ENCODE data around the gene SLC6A18.
A peak's percentile ranks its signal among the peaks of the same experiment; 100 is the strongest.

SLC6A18 gene

GRCh38 chr5:1294206-1294834 is 69.1 kb downstream of the SLC6A18 start:
- DNase-seq = no peak

DNA sequence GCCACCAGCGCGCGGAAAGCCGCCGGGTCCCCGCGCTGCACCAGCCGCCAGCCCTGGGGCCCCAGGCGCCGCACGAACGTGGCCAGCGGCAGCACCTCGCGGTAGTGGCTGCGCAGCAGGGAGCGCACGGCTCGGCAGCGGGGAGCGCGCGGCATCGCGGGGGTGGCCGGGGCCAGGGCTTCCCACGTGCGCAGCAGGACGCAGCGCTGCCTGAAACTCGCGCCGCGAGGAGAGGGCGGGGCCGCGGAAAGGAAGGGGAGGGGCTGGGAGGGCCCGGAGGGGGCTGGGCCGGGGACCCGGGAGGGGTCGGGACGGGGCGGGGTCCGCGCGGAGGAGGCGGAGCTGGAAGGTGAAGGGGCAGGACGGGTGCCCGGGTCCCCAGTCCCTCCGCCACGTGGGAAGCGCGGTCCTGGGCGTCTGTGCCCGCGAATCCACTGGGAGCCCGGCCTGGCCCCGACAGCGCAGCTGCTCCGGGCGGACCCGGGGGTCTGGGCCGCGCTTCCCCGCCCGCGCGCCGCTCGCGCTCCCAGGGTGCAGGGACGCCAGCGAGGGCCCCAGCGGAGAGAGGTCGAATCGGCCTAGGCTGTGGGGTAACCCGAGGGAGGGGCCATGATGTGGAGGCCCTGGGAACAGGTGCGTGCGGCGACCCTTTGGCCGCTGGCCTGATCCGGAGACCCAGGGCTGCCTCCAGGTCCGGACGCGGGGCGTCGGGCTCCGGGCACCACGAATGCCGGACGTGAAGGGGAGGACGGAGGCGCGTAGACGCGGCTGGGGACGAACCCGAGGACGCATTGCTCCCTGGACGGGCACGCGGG is 69.9 kb downstream of the SLC6A18 start, which contains the start of gene TERT:
Gene TERT, minus strand, starts transcription at position 234 of the 815 bp plus-strand sequence. Its CDS starts 79 bp downstream, at position 155.
- peak; percentile 93 for DNase-seq

- no peak for DNase-seq
Observed at GRCh38 chr5:1295650-1296037, 70.5 kb downstream of the SLC6A18 start.
